ENCODE results near the gene CCDC87. TPM values are rescaled to one million over a fixed set of nuclear protein-coding genes. Genes with fewer than 3 reads are reported as not detected.
A peak's percentile ranks its signal among the peaks of the same experiment; 100 is the strongest.
"Not testable (repeated sequence)": the region's sequence is repeated elsewhere in the genome, so short reads cannot be mapped to it uniquely, and the experiment has no call there.

The CCDC87 gene
- under 1 TPM in 3 of 4 donors, not detected in 1; 0.14 to 0.71 (median 0.16) TPM for total RNA-seq
- under 1 TPM in 1 of 3 donors, not detected in 2; 0.28 TPM for polyA plus RNA-seq

DNA sequence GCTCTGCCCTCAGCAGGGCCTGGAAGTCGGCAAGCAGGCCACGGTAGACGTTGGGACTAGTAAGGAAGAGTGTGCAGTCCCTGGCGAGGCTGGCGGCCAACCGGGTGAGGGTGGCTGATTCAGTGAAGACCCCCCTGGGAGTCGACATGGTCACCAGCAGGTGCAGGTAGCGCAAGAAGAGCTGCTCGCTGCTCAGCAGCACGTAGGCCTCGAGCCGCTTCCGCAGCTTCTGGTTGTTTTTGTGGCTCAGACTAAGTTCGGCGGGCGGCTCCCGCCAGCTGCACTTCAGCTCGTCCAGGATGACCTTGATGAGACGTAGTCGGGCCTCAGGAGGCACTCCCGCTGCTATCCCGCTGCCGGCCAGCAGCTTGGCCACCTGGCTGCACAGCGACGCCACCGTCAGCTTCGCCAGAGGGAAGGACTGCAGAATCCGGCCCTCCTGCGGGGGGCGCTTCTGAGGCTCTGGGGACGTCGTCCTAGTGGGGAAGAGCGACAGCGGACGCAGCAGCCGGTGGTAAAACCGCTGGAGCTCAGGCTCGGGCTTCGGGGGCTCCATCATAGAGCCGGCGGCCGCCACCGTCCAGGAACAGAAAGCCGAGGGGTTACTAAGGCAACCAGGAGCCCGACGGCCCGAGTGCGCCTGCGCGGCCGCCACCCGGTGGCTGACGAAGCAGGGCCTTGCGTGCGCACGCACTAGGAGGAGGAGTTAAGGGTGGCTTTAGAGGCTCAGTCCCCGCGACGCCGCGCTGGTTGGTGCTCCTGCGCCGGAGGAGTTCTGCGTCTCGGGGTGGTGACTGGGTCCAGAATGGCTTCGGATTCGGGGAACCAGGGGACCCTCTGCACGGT, at the start of gene CCDC87, which contains the start of gene CCS:
Gene CCDC87, minus strand, starts transcription at position 607 of the 846 bp plus-strand sequence. Its CDS starts 48 bp downstream, at position 559.
Gene CCS, plus strand, starts transcription at position 729 of the 846 bp plus-strand sequence. Its CDS starts 77 bp downstream, at position 806.
- Histone ChIP-seq H3K9me3 (no peaks in the 10 kb centered on the region), H3K4me1 (peaks cover 0 to 45% (median 40%) of the 10 kb centered on the region in 4 donors), H3K27me3 (no peaks in the 10 kb centered on the region), H3K36me3 (no peaks in the 10 kb centered on the region), H3K4me3 (peak within 1 kb of the TSS; percentile 56 to 78 (median 62)), H3K27ac (peak within 1 kb of the TSS; percentile 85 to 88 (median 88))
- TF ChIP-seq CTCF (IDR thresholded peaks at IDR 0.05) (peak in 3 of 4 experiments; percentile 65 to 86 (median 85)), POLR2AphosphoS5 (IDR thresholded peaks at IDR 0.05) (peak; percentile 99), POLR2A (IDR thresholded peaks at IDR 0.05) (peak; percentile 95), EP300 (IDR thresholded peaks at IDR 0.05) (no peak)
- 17 to 18% methylated on average over 68 of the region's 68 CpGs for WGBS, 2 donors
- intact Hi-C loops (cut with DNase I): loop anchor here (1.0 to 2.0 kb wide), 2 partner anchors 24 to 85 kb away; partner anchors contain the start of genes RBM14 and RBM4B
- peak; percentile 99 for DNase-seq

- WGBS, 2 donors: 25 to 42% methylated on average over 3 of the region's 3 CpGs
- TF ChIP-seq POLR2A (IDR thresholded peaks at IDR 0.05) (no peak), CTCF (IDR thresholded peaks at IDR 0.05) (no peak), EP300 (IDR thresholded peaks at IDR 0.05) (no peak), POLR2AphosphoS5 (IDR thresholded peaks at IDR 0.05) (no peak)
- DNase-seq: no peak
- no peaks in the 10 kb centered on the region for H3K27me3 ChIP-seq
- no peaks in the 10 kb centered on the region for H3K9me3 ChIP-seq
- H3K36me3 ChIP-seq: peaks cover 20 to 71% (median 31%) of the 10 kb centered on the region in 4 donors
- peak overlapping the region in 3 of 4 donors; percentile 5 to 92 (median 92) for H3K27ac ChIP-seq
- H3K4me1 ChIP-seq: peaks cover 0 to 91% (median 87%) of the 10 kb centered on the region in 4 donors
- intact Hi-C loops (cut with DNase I): no loop called here
- peak overlapping the region in 3 of 4 donors; percentile 4 to 77 (median 73) for H3K4me3 ChIP-seq
Observed at GRCh38 chr11:66641834-66642233, 49.0 kb upstream of the CCDC87 start.

GRCh38 chr11:66639814-66640340, 47.0 kb upstream of the CCDC87 start:
- peaks cover 14 to 51% (median 22%) of the 10 kb centered on the region in 4 donors for H3K36me3 ChIP-seq
- H3K4me3 ChIP-seq: peak overlapping the region in 3 of 4 donors; percentile 58 to 77 (median 73)
- not testable (repeated sequence) for H3K9me3 ChIP-seq, H3K27me3 ChIP-seq, DNase-seq
- WGBS, 2 donors: 65 to 75% methylated on average over 9 of the region's 10 CpGs
- intact Hi-C loops (cut with DNase I): loop anchor here (2.0 kb wide), 2 partner anchors 21 to 39 kb away; no protein-coding TSS in a partner anchor
- H3K4me1 ChIP-seq: peaks cover 0 to 82% (median 73%) of the 10 kb centered on the region in 4 donors
- peak overlapping the region; percentile 89 to 92 (median 92) for H3K27ac ChIP-seq

- intact Hi-C loops (cut with DNase I): loop anchor here (2.0 kb wide), 2 partner anchors 20 to 40 kb away; no protein-coding TSS in a partner anchor
- 6% methylated on average over 27 of the region's 27 CpGs for WGBS, 2 donors
- no peaks in the 10 kb centered on the region for H3K27me3 ChIP-seq
- H3K27ac ChIP-seq: peak overlapping the region; percentile 89 to 92 (median 92)
- H3K4me3 ChIP-seq: peak overlapping the region; percentile 58 to 77 (median 74)
- DNase-seq: peak; percentile 70
- peaks cover 8 to 45% (median 18%) of the 10 kb centered on the region in 4 donors for H3K36me3 ChIP-seq
- no peaks in the 10 kb centered on the region for H3K9me3 ChIP-seq
- no peak for TF ChIP-seq CTCF (IDR thresholded peaks at IDR 0.05)
- no peak for TF ChIP-seq POLR2AphosphoS5 (IDR thresholded peaks at IDR 0.05)
- no peak for TF ChIP-seq POLR2A (IDR thresholded peaks at IDR 0.05)
- TF ChIP-seq EP300 (IDR thresholded peaks at IDR 0.05): no peak
- H3K4me1 ChIP-seq: peaks cover 0 to 76% (median 67%) of the 10 kb centered on the region in 4 donors
Observed at GRCh38 chr11:66639066-66639813, 46.4 kb upstream of the CCDC87 start.

Data from sigmoid colon (tissue), 7 donors.